GM21717 (cell line): Measurements from ENCODE around the gene SEMA4C.

Source experiments
- ATAC-seq: cut with Tn5 transposase; IDR thresholded peaks from one replicate; pipeline ENCODE4 v1.9.1; 2021; ENCODE audit warnings: mild to moderate bottlenecking, moderate library complexity; ENCODE audit not compliant: unreplicated experiment

The SEMA4C gene, protein sequence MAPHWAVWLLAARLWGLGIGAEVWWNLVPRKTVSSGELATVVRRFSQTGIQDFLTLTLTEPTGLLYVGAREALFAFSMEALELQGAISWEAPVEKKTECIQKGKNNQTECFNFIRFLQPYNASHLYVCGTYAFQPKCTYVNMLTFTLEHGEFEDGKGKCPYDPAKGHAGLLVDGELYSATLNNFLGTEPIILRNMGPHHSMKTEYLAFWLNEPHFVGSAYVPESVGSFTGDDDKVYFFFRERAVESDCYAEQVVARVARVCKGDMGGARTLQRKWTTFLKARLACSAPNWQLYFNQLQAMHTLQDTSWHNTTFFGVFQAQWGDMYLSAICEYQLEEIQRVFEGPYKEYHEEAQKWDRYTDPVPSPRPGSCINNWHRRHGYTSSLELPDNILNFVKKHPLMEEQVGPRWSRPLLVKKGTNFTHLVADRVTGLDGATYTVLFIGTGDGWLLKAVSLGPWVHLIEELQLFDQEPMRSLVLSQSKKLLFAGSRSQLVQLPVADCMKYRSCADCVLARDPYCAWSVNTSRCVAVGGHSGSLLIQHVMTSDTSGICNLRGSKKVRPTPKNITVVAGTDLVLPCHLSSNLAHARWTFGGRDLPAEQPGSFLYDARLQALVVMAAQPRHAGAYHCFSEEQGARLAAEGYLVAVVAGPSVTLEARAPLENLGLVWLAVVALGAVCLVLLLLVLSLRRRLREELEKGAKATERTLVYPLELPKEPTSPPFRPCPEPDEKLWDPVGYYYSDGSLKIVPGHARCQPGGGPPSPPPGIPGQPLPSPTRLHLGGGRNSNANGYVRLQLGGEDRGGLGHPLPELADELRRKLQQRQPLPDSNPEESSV

DNA sequence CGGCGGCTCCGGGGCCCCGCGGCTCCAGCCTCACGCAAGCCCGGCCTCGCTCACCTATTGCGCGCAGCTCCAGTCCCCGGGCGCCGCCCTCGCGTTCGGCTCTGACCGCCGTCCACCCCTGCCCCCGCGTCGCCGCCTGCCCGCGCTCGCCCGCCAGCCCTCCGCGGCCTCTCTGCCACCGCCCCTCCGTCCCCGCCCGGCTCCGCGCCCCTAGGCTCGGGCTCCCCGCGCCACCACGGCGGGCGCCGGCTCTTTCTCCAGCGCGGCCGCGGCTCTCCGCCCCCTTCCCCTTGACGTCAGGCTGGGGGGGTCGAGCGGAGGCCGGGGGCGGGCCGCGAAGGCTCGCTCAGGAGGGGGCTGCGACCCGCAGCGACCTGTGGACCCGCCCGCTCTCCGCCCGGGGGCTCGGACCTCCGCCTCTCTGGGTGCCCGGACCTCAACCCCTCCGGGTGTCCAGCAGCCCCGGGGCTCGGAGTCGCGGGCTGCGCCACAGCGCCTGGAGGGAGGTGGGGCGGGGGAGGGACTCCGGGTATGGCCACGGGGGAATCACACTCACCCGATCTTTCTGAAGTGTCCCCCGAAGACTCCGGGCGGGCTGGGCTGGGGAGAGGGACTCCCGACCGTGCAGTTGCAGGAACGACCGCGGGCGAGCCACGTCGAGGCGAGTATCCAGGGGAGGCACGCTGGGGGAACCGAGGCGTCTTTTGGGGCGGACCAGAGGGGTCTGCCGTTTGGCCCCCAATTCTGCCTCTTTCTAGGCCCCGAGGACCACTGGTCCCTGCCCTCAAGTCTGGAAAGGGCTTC is at the start of gene SEMA4C:
Gene SEMA4C (minus strand): TSS at position 259 of the 804 bp plus-strand sequence. CDS start 2,194 bp downstream, outside the sequence.
- ATAC-seq = no peak

DNA sequence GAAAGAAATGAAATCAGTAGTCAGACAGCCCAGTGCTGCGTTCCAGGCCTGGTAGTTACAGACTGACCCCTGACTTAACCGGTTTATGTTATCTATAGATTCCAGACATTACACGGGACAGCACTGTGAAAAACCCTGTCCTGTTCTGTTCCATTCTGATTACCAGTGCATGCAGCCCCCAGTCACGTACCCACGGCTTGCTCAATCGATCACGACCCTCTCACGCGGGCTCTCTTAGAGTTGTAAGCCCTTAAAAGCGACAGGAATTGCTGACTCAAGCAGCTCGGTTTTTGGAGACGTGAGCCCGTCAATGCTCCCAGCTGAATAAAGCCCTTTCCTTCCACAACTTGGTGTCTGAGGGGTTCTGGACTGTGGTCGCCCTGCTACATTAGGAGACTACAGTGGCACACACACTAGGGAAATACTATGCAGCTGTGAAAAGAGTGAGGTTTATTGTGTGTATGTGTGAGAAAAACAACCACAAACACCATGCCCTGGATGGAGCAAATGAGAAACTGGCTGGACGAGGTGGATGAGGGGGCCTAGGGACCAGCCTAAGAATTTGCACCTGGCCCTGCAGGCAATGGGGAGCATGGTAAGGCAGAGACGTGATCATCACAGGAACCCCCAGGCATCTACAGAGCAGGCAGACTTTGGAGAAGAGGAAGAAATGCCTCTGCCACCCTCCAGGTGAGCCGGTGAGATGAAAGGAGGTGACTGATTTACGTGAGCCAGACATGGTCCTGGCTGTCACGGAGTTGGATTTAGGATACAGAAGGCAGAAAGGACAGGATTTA is 49.1 kb upstream of the SEMA4C start:
- no peak for ATAC-seq

DNA sequence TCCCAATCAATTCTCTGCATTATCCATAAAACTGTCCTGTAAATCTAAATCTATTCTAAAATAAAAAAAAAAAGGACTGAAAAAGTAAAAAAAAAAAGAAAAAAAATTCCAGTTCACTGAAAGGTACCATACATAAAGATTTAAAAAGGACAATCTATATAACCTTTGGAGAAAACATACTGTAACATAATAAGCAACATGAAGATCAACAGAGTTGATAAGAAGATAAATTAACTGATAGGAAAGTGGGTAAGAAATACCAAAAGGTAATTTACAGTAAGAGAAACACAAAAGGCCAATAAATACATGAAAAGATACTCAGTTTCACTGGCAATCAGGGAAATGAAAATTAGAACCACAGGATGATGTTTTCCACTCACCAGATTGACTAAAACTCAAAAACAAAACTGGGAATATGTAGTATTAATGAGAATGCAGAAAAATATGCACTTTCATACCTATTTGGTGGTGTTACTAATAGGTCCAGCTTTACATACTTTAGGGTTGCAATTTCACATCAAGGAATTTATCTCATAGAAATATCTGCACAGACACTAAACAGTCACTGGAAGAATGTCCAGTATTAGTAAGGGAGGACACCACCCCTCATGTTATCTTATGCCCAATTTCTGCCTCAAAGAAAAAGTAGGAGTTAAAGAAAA is 48.3 kb upstream of the SEMA4C start:
- no peak for ATAC-seq

DNA sequence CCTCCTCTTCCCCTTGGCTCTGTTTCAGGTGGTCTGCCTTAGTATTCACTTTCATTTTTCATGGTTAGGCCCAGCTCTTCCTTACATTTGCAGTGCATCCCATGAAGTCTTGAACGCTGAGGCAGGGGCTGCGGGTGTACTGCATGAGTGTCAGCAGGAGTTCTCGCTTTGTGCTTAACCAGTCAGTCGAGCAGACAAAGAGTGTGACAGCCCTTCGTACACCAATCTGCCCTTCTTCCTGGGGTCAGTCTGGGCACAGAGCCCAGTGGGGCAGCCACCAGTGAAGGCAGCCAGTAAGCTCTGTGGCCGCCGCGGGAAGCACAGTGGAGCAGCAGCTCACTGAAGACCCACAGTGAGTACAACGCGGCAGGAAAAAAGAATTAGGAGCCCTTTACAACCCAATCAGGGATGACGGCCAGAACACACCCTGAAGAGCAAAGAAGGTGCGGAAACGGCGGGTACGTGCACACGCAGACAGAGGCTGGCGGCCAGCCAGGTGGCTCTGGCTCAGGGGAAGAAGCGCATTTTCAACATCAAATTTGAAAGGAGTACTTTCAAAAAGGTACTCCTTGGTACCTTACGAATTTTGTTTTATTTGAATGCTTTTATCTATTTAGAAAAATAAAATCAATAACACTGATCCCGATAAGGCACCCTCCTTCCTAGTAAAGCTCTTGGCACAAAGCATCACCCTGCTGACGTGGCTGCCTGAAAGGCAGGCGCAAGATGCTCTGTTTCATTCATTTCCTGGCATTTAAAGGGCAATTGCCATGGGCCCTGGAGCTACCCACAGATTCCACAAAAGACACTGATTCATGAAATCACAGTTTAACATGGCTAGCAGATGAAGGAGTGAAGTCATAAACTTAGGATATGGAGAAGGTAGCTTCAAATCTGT is 47.0 kb upstream of the SEMA4C start:
- ATAC-seq = no peak

DNA sequence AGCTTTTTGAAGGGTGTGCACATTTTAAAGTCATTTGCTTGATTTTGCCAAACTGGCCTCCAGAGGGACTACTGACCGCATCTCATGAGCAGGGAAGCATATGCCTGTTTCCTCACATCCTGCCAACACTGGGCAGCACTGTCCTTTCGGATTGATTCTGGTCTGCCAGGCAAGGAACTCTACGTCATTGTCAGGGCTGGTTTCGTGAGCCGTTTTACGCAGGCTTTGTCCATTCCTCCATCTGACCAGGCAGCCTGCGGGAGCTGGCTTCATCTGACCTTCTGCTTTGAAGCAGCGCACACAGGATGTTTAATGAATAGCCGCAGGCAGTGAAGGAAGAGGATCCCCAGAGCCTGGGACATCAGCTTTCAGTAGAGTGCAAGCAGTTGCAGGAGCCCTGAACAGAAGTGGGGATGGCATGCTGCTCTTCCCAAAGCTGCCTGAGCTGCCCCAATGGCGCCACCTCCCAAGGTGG is 46.3 kb upstream of the SEMA4C start:
- no peak for ATAC-seq

DNA sequence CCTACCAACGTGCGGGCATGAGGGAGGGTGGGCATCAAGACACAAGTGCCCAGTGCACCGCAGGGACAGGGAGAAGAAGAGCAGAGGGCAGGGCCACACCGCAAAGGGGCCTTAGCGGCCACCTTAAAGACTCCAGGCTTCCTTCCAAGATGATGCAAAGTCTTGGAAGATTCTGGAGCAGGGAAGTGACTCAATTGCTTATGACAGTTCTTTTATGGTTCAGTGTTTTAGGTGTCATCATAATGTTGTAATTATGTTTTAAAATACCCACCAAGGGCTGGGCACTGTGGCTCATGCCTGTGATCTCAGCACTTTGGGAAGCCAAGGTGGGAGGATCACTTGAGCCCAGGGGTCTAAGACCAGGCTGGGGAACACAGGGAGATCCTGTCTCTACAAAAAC is 44.5 kb upstream of the SEMA4C start:
- no peak for ATAC-seq

DNA sequence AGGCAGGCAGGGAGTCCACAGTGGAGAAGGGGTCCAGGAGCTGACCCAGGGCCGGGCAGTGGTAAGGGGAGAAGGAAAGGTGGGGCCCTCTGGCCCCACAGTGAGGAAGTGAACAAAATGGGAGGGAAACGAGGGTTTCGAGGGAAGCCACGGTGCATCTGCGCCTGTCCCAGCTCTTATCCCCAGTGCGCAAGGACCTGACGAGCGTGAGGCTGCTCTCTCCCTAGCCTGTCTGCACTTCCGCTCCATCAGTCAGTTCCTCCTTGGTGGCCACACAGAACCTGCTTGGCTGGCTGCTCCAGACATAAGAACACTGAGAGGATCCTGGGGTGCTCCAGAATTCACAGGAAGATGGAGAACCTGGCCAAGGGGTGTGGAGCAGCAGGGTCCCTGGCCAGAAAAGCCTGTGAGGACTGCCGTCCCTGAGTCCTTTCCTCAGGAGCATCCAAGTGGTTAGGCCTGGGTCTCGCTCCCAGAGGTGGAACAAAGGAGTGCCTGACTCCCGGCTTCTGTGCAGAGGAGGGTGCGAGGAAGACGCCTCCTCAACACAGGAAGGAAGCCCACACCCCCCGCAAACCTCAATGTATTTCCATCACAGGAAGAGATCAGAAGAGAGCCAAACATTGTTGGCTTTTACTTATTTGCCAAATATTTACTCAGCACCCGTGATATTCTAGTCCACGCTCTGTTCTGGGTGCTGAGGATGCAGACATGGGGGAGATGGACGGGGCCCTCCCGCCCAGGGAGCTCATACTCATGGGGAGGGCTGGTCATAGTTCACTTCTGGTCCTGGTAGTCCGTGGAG is 43.7 kb upstream of the SEMA4C start:
- ATAC-seq = no peak

DNA sequence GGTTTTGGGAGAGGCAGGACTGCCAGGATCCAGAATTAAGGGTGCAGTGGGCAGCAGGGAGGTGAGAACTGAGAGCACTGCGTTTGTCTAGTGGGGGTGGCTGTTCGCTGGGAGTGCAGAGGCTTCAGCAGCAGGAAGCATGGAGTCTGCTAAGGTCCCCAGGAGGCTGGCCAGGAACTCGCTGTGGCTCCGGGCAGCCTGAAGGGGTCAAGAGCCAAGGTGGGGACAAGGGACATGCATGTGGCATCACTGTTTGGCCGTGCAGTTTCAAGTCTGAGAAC is 43.2 kb upstream of the SEMA4C start:
- ATAC-seq = no peak

DNA sequence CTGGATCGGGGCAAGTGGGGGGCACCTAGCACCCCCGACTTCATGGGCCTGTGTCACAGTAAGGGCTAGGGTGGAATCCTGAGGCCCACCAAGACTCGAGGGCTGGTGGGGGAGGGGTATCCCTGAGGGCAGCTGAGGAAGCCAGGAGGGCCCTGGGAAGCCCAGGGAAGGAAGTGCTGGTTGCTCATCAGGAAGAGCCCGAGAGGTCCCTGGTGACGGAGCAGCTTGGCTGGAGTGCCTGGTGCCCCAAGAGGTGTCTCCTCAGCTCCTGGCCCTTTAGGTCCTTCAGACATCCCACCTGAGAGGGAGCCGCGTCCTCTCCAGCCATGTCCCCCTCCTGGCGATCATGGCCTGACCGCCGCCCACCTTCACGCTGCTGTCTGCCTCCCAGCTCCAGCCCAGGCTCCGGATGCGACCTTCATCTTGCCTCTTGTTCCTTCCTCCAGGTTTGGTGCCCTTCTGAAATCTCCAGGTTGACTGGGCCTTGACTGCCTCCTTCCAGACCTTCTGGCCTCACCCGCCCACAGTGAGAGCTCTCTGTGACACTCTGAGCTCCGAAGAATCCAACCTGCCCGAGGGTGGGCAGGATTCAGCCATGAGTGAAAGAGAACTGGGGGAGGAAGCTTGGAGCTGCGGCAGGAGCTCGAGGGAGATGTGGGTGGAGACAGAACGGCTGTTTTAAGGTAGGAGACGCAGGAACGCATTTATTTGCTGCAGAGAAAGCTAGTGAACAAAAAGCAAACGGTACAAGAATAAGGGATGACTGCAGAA is 42.7 kb upstream of the SEMA4C start:
- no peak for ATAC-seq

DNA sequence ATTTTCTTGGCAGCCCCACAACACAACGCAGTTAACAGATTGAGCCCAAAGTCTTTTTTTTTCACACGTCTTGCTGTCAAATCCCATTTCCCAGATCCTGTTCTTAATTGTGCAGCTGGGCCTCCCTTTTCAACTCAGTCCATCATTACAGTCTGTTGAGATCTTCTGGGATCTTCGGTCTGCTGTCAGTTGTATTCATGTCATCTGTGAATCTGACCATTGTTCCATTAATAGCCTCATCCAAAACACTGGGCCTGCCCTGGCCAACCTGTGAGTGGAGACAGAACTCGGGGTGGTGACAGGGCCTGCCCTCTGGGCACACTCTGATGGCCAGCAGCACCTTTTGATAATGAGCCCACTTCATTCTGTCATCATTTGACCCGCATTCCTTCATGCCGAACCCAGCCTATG is 39.7 kb upstream of the SEMA4C start:
- no peak for ATAC-seq

DNA sequence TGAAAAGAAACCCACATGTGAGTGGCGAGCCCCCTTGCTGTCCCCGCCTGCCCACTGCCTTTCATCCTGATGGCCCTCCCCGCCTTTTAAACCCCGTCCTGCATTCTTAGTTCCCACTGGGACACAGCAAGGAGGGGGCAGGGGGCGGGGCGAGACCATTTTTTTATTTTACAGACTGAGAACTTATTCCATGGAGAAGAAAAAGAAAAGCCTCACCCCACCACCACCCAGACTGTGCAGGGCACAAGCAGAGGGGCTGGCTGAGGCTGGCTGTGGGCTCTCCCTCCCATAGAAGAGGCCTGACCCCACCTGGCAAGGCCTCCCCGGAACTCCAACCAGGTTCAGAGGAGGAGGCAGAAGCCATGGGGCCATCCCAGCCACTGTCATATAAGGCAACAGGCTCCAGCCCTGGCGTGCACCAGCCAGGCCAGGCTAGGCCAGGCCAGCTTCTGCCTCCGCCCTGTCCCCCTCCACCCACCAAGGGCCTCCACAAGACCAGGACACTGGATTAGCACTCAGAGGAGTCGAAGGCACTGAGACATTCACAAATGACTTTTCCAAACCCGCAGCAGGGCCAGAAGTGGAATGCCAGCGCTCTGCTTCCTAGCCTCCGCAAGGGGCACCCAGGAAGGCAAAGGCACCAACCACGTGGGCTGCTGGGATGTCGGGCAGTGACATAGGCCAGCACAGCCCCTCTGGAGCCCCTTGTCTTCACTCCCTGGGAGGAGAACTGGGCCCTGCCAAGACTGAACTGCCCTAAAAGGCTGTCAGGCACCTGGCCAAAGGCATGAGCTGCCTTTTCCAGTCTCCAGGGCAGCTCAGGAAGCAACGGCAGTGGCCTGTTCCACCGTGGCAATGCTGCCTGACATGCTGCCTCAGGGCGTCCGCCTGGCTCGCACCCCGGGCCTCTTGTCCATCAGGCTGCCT is 37.5 kb upstream of the SEMA4C start:
- no peak for ATAC-seq

DNA sequence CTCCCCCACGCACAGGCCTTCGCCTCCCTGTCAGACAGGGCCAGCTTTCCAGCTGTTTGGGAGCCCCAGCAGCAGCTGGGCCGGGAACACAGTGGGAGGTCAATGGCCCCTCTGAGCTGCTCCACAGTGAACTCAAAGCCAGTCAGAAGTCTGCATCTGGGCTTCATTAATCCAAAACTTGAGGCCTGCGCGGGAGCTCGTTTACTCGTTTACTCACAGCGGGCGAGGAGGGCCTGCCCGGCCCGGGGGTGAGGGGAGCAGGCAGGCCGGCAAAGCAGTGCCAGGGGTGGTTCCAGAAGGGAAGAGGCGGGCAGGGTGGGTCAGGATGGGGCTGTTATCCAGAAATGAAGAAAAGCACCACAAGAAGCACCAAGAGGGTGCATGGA is 36.8 kb upstream of the SEMA4C start:
- no peak for ATAC-seq

DNA sequence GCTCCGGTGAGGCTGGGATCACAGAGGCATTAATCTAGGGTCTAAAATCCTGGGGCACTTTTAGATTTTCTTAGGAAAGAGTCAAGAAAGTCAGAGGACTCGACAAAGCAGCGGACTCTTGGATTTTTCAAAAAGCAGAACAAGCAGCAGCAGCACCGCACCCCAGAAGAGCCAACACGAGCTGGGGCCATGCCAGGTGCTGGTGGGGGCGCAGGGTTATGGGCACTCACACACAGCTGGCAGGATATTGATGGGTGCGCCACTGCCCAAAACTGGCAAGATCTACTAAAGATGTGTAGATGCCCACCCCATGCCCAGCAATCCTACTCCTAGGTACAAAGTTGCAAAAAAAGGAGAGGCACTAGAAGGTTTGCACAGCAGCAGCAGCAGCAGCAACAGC is 33.9 kb upstream of the SEMA4C start:
- no peak for ATAC-seq

DNA sequence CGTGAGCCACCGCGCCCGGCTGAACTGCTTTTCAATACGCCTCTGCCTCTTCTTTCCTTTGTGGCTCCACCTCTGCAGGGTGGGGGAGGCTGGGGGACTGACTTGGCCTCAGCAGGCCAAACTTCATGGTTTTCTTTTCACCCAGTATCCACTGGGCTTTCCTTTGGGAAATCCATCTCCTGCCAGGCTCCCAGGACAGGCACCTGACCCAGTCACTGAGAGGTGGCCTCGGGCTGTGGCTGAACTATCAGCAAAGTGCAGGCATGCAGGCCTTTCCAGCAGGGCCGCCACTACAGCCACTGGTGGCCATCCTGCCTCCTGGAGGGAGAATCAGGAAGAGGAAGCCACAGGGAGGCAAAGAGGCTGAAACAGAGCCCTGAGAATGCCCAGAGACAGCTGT is 33.4 kb upstream of the SEMA4C start:
- no peak for ATAC-seq

DNA sequence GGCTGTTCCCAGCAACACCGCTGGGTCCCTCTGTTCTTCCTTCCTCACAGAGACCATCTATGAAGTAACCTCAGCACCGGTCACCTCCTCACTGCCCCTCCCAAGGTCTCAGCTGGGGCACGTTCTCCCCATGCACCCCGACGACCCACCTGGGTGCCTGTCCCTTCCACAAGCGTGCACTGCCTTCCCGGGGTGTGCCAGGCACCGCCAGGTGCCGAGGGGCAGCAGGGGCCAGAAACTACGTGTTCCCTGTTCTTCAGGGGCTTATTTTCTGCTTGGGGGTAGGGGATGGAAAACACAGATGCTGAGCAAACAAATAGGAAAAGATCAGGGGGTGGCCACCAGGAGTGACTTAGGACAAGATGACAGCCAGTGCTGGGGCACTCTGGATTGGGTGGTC is 30.4 kb upstream of the SEMA4C start:
- no peak for ATAC-seq

DNA sequence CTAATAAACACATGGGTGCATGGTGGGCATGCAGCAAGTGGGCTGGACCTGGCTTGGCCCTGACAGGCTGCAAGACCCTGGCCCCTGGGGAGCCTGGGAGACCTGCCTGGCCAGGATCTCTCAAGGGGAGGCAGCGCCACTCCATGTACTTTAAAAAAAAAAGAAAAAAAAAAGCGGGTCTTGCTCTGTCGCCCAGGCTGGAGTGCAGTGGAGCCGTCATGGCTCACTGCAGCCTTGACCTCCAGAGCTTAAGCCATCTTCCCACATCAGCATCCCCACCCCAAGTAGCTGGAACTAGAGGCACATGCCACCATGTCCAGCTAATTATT is 29.5 kb upstream of the SEMA4C start:
- no peak for ATAC-seq
